Vagina (tissue), 2 donors: ENCODE results near the gene LRSAM1. TPM values are rescaled to one million over a fixed set of nuclear protein-coding genes. Genes with fewer than 3 reads are reported as not detected.
A peak's percentile ranks its signal among the peaks of the same experiment; 100 is the strongest.

Experiments used
- DNase-seq, 2 donors: peaks; one replicate each; pipeline ENCODE4 v3.0.0-alpha.2; 2017; ENCODE audit errors: extremely low spot score in 2 of 2
- H3K27ac ChIP-seq: fragments of 200-600 bp; sonication (generic); one replicate; pipeline ENCODE4 v1.5.1; 2019
- H3K27me3 ChIP-seq: fragments of 200-600 bp; sonication (generic); one replicate; pipeline ENCODE4 v1.5.1; 2019
- H3K36me3 ChIP-seq, 2 donors: fragments of 200-600 bp; sonication (generic); one replicate each; pipeline ENCODE4 v1.5.1; 2017 to 2019
- H3K4me1 ChIP-seq: fragments of 200-600 bp; sonication (generic); one replicate; pipeline ENCODE4 v1.5.1; 2019
- H3K4me3 ChIP-seq, 2 donors: fragments of 200-600 bp; sonication (generic); 1 replicate in 1 of 2; 2 replicates in 1 of 2; pipeline ENCODE4 v1.5.1; 2016 to 2019
- H3K9me3 ChIP-seq: fragments of 200-600 bp; sonication (generic); one replicate; pipeline ENCODE4 v1.5.1; 2019
- POLR2A ChIP-seq, 2 donors: fragments of 450-650 bp; IDR thresholded peaks; one replicate each; pipeline ENCODE4 v1.6.1; 2017; ENCODE audit warnings: antibody characterized with exemption in 2 of 2, mild to moderate bottlenecking in 2 of 2, moderate library complexity in 2 of 2
- POLR2AphosphoS5 ChIP-seq, 2 donors: sonication (generic); formaldehyde crosslinking; IDR thresholded peaks; one replicate each; pipeline ENCODE4 v1.9.0; 2017; ENCODE audit warnings: antibody characterized with exemption in 2 of 2, mild to moderate bottlenecking in 2 of 2, low read depth in 1 of 2; ENCODE audit not compliant: insufficient read depth in 1 of 2
- intact Hi-C: fragments of 100-400 bp; cut with DNase I; formaldehyde crosslinking; loops from one replicate; pipeline ENCODE4 v1.15.1; 2023
- total RNA-seq: library from RNA; depleted of rRNA; stranded (reverse); fragments of >200 nt; gene quantifications from one replicate; pipeline ENCODE4 v1.2.3, GENCODE V29; 2016
- TF ChIP-seq, protein P1 (sequence below), 3 experiments: fragments of 450-650 bp in 2 of 3; fragments of 200-600 bp in 1 of 3; sonication (generic) in 1 of 3; IDR thresholded peaks; one replicate each; pipeline ENCODE4 v1.5.1; 2017 to 2019; ENCODE audit warnings: antibody characterized with exemption in 3 of 3, mild to moderate bottlenecking in 2 of 3, moderate library complexity in 2 of 3

LRSAM1 gene
- total RNA-seq, 1 donor from 2014 or later, result 30.0 TPM

DNA sequence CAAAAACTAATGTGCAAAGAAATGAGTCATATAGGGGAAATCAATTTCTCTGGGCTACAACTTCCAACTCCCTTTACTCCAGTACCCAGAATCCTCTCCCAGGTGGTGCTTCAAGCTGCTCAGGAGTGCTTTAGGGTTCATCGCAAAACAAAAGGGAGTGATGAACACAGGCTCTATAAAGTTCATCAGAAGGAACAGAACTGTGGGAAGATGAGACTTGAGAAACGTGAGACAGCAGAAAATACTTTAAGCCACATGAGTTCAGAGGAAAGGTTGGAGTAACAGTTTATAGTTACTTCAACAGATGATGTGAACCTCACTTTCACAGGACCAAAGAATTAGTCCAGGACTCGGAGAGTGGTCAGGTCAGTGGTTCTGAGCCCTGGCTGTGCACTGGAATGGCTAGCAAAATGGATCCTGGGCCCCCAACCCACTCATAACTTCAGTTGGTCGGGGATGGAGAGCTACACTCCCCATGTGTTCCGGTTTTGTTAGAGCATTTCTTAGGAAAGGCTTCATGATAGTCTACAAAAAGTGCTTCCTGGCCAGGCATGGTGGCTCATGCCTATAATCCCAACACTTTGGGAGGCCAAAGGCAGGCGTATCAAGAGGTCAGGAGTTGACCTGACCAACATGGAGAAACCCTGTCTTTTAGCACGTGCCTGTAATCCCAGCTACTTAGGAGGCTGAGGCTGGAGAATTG lies 4.4 kb upstream of the LRSAM1 start:
- DNase-seq, result no peak
- H3K4me1 ChIP-seq, result peaks cover 25% of the 10 kb centered on the region
- no peak overlapping the region for H3K27ac ChIP-seq
- TF ChIP-seq, protein P1, sequence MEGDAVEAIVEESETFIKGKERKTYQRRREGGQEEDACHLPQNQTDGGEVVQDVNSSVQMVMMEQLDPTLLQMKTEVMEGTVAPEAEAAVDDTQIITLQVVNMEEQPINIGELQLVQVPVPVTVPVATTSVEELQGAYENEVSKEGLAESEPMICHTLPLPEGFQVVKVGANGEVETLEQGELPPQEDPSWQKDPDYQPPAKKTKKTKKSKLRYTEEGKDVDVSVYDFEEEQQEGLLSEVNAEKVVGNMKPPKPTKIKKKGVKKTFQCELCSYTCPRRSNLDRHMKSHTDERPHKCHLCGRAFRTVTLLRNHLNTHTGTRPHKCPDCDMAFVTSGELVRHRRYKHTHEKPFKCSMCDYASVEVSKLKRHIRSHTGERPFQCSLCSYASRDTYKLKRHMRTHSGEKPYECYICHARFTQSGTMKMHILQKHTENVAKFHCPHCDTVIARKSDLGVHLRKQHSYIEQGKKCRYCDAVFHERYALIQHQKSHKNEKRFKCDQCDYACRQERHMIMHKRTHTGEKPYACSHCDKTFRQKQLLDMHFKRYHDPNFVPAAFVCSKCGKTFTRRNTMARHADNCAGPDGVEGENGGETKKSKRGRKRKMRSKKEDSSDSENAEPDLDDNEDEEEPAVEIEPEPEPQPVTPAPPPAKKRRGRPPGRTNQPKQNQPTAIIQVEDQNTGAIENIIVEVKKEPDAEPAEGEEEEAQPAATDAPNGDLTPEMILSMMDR (IDR thresholded peaks at IDR 0.05), result no peak
- TF ChIP-seq POLR2AphosphoS5 (IDR thresholded peaks at IDR 0.05; ENCODE audit: insufficient read depth in 1 of 2, low read depth in 1 of 2) (no peak), POLR2A (IDR thresholded peaks at IDR 0.05) (no peak)
- peaks cover 0 to 52% of the 10 kb centered on the region in 2 donors for H3K36me3 ChIP-seq
- H3K27me3 ChIP-seq, result no peaks in the 10 kb centered on the region
- H3K4me3 ChIP-seq, result no peak overlapping the region
- intact Hi-C loops, result no loop called here
- H3K9me3 ChIP-seq, result no peaks in the 10 kb centered on the region

DNA sequence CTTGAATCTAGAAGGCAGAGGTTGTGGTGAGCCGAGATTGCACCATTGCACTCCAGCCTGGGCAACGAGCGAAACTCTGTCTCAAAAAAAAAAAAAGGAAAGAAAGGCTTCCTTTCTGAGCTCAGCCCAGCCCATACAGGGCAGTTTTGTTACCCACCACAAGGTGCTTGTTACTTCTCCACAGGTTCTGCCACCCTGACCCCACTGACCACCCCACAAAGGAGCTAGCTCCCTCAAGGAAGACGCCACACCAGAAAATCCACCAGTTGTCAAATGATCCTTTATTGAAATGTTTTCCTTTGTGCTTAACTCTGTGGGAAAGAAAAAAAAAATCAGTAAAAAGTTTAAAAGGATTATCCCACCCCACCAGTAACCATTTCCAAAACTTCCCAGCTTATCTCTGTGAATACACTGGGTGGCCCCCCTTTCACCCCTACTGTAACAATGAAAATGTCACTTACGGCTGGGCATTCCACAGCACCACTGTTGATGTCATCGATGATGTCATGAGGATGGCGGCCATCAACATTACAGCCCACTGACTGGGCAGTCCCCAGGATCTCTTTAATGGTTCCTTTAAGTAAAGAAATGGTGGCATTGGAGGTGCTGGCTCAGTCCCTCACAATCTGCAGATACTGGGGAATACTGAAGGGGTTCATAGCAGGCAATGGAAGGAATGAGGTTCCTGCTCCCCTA lies 3.7 kb upstream of the LRSAM1 start:
- TF ChIP-seq POLR2A (IDR thresholded peaks at IDR 0.05) (no peak), POLR2AphosphoS5 (IDR thresholded peaks at IDR 0.05; ENCODE audit: insufficient read depth in 1 of 2, low read depth in 1 of 2) (no peak)
- TF ChIP-seq, protein P1 (IDR thresholded peaks at IDR 0.05), result no peak
- Histone ChIP-seq H3K4me3 (no peak overlapping the region), H3K27ac (no peak overlapping the region)

DNA sequence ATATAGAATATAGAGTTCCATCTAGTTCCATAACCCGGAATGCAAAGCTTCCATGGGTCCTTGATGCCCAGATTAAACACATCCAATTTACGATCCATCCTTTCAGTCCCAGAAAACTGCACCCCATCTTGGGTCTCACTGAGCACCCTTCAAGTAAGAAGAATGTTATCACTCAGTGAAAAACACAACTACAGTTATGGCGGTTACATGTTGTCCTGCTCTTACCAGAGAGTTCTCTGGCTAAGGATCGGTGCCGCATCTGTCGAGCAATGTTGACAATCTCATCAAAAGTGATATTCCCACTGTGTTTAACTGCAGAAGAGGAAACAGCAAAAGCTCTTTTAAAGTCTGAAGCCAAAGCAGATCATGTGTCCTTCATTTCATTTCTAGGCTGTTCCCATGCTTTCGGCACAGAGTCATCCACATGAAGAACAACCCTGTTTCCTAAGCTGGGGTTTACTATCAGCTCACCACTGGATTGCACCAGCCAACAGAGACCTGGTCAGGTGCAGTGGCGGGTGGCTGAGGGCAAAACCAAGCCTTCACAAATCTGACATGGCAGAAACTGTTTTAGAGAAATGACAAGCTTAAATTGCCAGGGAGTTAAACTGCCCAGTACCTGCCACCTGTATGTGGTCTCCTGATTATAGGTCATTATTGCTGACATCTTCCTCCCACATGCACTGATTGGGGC lies 3.1 kb upstream of the LRSAM1 start:
- H3K9me3 ChIP-seq, result no peaks in the 10 kb centered on the region
- DNase-seq, result no peak
- intact Hi-C loops, result no loop called here
- H3K36me3 ChIP-seq, result peaks cover 0 to 50% of the 10 kb centered on the region in 2 donors
- H3K27me3 ChIP-seq, result no peaks in the 10 kb centered on the region
- H3K4me1 ChIP-seq, result peaks cover 38% of the 10 kb centered on the region
- TF ChIP-seq, protein P1 (IDR thresholded peaks at IDR 0.05), result no peak
- TF ChIP-seq POLR2A (IDR thresholded peaks at IDR 0.05) (no peak), POLR2AphosphoS5 (IDR thresholded peaks at IDR 0.05; ENCODE audit: insufficient read depth in 1 of 2, low read depth in 1 of 2) (no peak)
- H3K4me3 ChIP-seq, result no peak overlapping the region
- peak overlapping the region; percentile 74 for H3K27ac ChIP-seq

More for the DNA sequence above, 3.7 kb upstream of the LRSAM1 start:
- peaks cover 0 to 50% of the 10 kb centered on the region in 2 donors for H3K36me3 ChIP-seq
- H3K4me1 ChIP-seq, result peaks cover 32% of the 10 kb centered on the region
- intact Hi-C loops, result no loop called here
- H3K27me3 ChIP-seq, result no peaks in the 10 kb centered on the region
- H3K9me3 ChIP-seq, result no peaks in the 10 kb centered on the region
- no peak for DNase-seq

DNA sequence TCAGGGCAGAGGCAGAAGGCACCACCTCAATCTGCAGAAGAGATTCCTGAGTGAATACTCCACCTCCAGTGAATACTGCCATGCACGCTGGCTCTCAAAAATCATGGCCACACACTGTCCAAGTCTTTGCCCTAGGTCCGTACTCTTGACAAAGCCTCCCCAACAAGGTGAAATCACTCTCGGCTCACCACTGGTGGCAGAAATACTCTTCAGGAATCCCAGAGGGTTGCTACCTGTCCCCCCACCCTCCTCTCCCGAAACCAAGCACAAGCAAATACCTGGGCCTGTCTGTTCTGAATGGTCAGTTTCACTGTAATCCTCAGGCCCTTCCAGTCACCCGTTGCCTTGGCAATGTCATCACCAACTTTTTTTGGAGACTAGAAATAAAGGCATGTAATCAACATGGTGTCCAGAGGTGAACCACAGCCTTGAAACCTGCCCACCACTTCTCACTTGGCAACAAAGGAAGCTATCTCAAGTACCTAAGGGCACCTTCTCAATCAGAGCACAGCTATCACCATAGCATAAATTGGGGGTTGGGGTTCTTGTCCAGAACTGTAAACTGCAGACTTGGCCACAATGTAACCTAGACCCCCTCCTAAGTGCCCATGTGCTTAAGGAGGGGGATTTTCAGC lies 1.9 kb upstream of the LRSAM1 start:
- TF ChIP-seq, protein P1 (IDR thresholded peaks at IDR 0.05), result no peak
- TF ChIP-seq POLR2AphosphoS5 (IDR thresholded peaks at IDR 0.05; ENCODE audit: insufficient read depth in 1 of 2, low read depth in 1 of 2) (no peak), POLR2A (IDR thresholded peaks at IDR 0.05) (no peak)
- intact Hi-C loops, result no loop called here
- Histone ChIP-seq H3K4me3 (peak overlapping the region; percentile 61 to 94), H3K36me3 (peaks cover 0 to 44% of the 10 kb centered on the region in 2 donors), H3K9me3 (no peaks in the 10 kb centered on the region), H3K27me3 (no peaks in the 10 kb centered on the region), H3K4me1 (peaks cover 38% of the 10 kb centered on the region), H3K27ac (peak overlapping the region; percentile 74)
- DNase-seq, result no peak
